Neural cell (in vitro differentiated cells): ENCODE data around the gene NSFL1C. TPM values are rescaled to one million over a fixed set of nuclear protein-coding genes. Genes with fewer than 3 reads are reported as not detected.

Experiments used
- H2AFZ ChIP-seq: fragments of 200-600, 300-800 bp; sonication (generic), shearing (Covaris generic); 2 replicates; pipeline ENCODE4 v1.6.0; 2014; ENCODE audit warnings: low read depth, mild to moderate bottlenecking, antibody characterized with exemption, low read length, moderate library complexity
- H3F3A ChIP-seq: fragments of 200-600 bp; shearing (Covaris generic); 2 replicates; pipeline ENCODE4 v1.6.1; 2016; ENCODE audit warnings: mild to moderate bottlenecking, moderate library complexity, mixed read lengths, antibody characterized with exemption, low read length; ENCODE audit not compliant: insufficient read depth, poor library complexity, severe bottlenecking
- H3K27ac ChIP-seq: fragments of 200-600, 300-800 bp; sonication (generic), shearing (Covaris generic); 2 replicates; pipeline ENCODE4 v1.5.1; 2014; ENCODE audit warnings: mild to moderate bottlenecking, low read length, moderate library complexity
- H3K27me3 ChIP-seq: fragments of 300-800, 200-600 bp; sonication (generic), shearing (Covaris generic); 2 replicates; pipeline ENCODE4 v1.6.0; 2014; ENCODE audit warnings: mild to moderate bottlenecking, low read depth, low read length, moderate library complexity; ENCODE audit not compliant: insufficient read depth
- H3K36me3 ChIP-seq: fragments of 300-800, 200-600 bp; sonication (generic), shearing (Covaris generic); 2 replicates; pipeline ENCODE4 v1.5.1; 2014; ENCODE audit warnings: mild to moderate bottlenecking, antibody characterized with exemption, low read length, moderate library complexity; ENCODE audit not compliant: insufficient read depth
- H3K4me2 ChIP-seq: fragments of 300-800, 200-600 bp; sonication (generic), shearing (Covaris generic); 2 replicates; pipeline ENCODE4 v1.6.0; 2014; ENCODE audit warnings: mild to moderate bottlenecking, low read length
- H3K4me3 ChIP-seq: fragments of 300-800, 200-600 bp; sonication (generic), shearing (Covaris generic); 2 replicates; pipeline ENCODE4 v1.5.1; 2014; ENCODE audit warnings: mild to moderate bottlenecking, low read length, moderate library complexity
- H3K79me2 ChIP-seq: fragments of 200-600 bp; shearing (Covaris generic); replicated peaks from 2 replicates; pipeline ENCODE4 v1.6.0; 2014; ENCODE audit warnings: mild to moderate bottlenecking, low read length, moderate library complexity; ENCODE audit not compliant: insufficient read depth
- H3K9ac ChIP-seq: fragments of 300-800, 200-600 bp; sonication (generic), shearing (Covaris generic); 2 replicates; pipeline ENCODE4 v1.6.1; 2016; ENCODE audit warnings: mild to moderate bottlenecking, low read length, mixed read lengths
- H3K9me2 ChIP-seq: fragments of 200-600 bp; shearing (Covaris generic); 2 replicates; pipeline ENCODE4 v1.6.1; 2016; ENCODE audit warnings: mild to moderate bottlenecking, low read length, mixed read lengths; ENCODE audit not compliant: insufficient read depth
- H3K9me3 ChIP-seq: fragments of 200-600, 300-800 bp; sonication (generic), shearing (Covaris generic); 2 replicates; pipeline ENCODE4 v1.6.1; 2016; ENCODE audit warnings: mild to moderate bottlenecking, mixed run types, low read length, moderate library complexity, mixed read lengths
- H4K20me1 ChIP-seq: fragments of 200-600 bp; shearing (Covaris generic); 2 replicates; pipeline ENCODE4 v1.6.1; 2016; ENCODE audit warnings: mild to moderate bottlenecking, mixed run types; ENCODE audit not compliant: insufficient read depth
- EP300 ChIP-seq: fragments of 450-650 bp; conservative IDR thresholded peaks from 2 replicates; pipeline ENCODE4 v1.6.1; 2014; ENCODE audit warnings: antibody characterized with exemption, mild to moderate bottlenecking, moderate library complexity; ENCODE audit not compliant: poor library complexity, severe bottlenecking
- EZH2 ChIP-seq: fragments of 200-600, 300-800 bp; shearing (Covaris generic), sonication (generic); IDR thresholded peaks from 2 replicates; pipeline ENCODE4 v1.6.1; 2014; ENCODE audit warnings: antibody characterized with exemption, low read length, borderline replicate concordance, mild to moderate bottlenecking; ENCODE audit not compliant: insufficient read depth, poor library complexity, severe bottlenecking
- MXI1 ChIP-seq: fragments of 450-650 bp; conservative IDR thresholded peaks from 2 replicates; pipeline ENCODE4 v1.6.1; 2014; ENCODE audit warnings: antibody characterized with exemption, mild to moderate bottlenecking; ENCODE audit not compliant: poor library complexity, severe bottlenecking
- POLR2AphosphoS5 ChIP-seq: IDR thresholded peaks from 2 replicates; pipeline ENCODE4 v1.6.1; 2012
- RAD21 ChIP-seq: fragments of 450-650 bp; conservative IDR thresholded peaks from 2 replicates; pipeline ENCODE4 v1.6.1; 2014; ENCODE audit warnings: antibody characterized with exemption, mild to moderate bottlenecking, moderate library complexity
- SMC3 ChIP-seq: fragments of 450-650 bp; conservative IDR thresholded peaks from 2 replicates; pipeline ENCODE4 v1.6.1; 2014; ENCODE audit warnings: antibody characterized with exemption, mild to moderate bottlenecking, moderate library complexity; ENCODE audit not compliant: poor library complexity
- TAF1 ChIP-seq: IDR thresholded peaks from 2 replicates; pipeline ENCODE4 v1.6.1; 2012; ENCODE audit warnings: low read depth
- polyA plus RNA-seq: library from polyadenylated mRNA; depleted of rRNA; stranded (reverse); fragments of >200 nt; gene quantifications from 2 replicates; pipeline ENCODE4 v1.2.3, GENCODE V29; 2014
- TF ChIP-seq, protein P1 (sequence below): fragments of 450-650 bp; IDR thresholded peaks from 2 replicates; pipeline ENCODE4 v1.5.1; 2014; ENCODE audit warnings: antibody characterized with exemption, mild to moderate bottlenecking, moderate library complexity; ENCODE audit not compliant: poor library complexity, severe bottlenecking
- TF ChIP-seq, protein P2 (sequence below): IDR thresholded peaks from 2 replicates; pipeline ENCODE4 v1.6.1; 2012; ENCODE audit warnings: borderline replicate concordance

NSFL1C gene
- polyA plus RNA-seq, 1 donor from 2014 or later, result 48.7 TPM

DNA sequence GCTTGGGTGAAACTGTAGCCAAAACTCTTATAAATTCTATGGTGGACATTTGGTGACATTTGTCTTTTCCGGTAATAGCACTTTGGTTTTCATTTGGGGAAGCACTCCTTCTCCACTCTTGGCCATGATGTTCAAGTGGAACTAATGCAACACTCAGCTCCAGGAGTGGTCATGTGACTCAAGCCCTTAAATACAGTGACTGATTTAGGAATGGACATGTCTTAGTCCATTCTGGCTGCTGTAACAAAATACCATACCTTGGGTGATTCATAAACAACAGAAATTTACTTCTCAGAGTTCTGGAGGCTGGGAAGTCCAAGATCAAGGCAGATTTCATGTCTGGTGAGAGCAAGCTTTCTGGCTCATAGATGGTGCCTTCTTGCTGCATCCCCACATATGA, 63.0 kb downstream of the NSFL1C start:
- no peak overlapping the region for H3K4me3 ChIP-seq

DNA sequence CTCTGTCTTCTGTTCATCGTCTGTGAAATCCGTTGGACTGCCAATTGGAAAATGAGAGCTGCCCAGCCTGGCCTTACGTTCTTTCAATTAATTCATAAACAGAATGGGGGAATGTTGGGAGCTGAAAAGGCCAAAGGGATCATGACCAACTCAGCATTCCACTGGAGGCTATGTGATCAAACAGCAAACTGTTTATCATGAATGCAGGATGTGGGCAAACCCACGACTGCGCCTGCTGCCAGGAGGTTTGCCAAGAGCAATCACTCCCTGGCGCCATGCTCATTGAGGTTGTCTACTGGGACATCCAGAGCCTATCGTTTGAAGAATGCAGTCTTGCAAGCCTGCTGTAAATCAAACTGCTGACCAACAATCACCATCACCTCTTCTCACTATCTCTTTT, 64.5 kb downstream of the NSFL1C start:
- Histone ChIP-seq H2AFZ (no peak overlapping the region), H3K9ac (no peak overlapping the region), H3K9me2 (no peaks in the 10 kb centered on the region), H3K36me3 (no peaks in the 10 kb centered on the region), H3K27ac (no peak overlapping the region), H3K4me2 (no peak overlapping the region), H3F3A (no peaks in the 10 kb centered on the region), H3K27me3 (no peaks in the 10 kb centered on the region), H3K4me3 (no peak overlapping the region), H4K20me1 (no peaks in the 10 kb centered on the region), H3K79me2 (no peaks in the 10 kb centered on the region), H3K9me3 (no peaks in the 10 kb centered on the region)
- no peak for TF ChIP-seq RAD21
- no peak for TF ChIP-seq SMC3
- TF ChIP-seq EZH2, result no peak
- TF ChIP-seq, protein P1, sequence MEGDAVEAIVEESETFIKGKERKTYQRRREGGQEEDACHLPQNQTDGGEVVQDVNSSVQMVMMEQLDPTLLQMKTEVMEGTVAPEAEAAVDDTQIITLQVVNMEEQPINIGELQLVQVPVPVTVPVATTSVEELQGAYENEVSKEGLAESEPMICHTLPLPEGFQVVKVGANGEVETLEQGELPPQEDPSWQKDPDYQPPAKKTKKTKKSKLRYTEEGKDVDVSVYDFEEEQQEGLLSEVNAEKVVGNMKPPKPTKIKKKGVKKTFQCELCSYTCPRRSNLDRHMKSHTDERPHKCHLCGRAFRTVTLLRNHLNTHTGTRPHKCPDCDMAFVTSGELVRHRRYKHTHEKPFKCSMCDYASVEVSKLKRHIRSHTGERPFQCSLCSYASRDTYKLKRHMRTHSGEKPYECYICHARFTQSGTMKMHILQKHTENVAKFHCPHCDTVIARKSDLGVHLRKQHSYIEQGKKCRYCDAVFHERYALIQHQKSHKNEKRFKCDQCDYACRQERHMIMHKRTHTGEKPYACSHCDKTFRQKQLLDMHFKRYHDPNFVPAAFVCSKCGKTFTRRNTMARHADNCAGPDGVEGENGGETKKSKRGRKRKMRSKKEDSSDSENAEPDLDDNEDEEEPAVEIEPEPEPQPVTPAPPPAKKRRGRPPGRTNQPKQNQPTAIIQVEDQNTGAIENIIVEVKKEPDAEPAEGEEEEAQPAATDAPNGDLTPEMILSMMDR, result no peak
- no peak for TF ChIP-seq EP300
- TF ChIP-seq, protein P2, sequence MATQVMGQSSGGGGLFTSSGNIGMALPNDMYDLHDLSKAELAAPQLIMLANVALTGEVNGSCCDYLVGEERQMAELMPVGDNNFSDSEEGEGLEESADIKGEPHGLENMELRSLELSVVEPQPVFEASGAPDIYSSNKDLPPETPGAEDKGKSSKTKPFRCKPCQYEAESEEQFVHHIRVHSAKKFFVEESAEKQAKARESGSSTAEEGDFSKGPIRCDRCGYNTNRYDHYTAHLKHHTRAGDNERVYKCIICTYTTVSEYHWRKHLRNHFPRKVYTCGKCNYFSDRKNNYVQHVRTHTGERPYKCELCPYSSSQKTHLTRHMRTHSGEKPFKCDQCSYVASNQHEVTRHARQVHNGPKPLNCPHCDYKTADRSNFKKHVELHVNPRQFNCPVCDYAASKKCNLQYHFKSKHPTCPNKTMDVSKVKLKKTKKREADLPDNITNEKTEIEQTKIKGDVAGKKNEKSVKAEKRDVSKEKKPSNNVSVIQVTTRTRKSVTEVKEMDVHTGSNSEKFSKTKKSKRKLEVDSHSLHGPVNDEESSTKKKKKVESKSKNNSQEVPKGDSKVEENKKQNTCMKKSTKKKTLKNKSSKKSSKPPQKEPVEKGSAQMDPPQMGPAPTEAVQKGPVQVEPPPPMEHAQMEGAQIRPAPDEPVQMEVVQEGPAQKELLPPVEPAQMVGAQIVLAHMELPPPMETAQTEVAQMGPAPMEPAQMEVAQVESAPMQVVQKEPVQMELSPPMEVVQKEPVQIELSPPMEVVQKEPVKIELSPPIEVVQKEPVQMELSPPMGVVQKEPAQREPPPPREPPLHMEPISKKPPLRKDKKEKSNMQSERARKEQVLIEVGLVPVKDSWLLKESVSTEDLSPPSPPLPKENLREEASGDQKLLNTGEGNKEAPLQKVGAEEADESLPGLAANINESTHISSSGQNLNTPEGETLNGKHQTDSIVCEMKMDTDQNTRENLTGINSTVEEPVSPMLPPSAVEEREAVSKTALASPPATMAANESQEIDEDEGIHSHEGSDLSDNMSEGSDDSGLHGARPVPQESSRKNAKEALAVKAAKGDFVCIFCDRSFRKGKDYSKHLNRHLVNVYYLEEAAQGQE, result no peak
- TF ChIP-seq POLR2AphosphoS5, result no peak
- no peak for TF ChIP-seq TAF1
- TF ChIP-seq MXI1, result no peak

More for the DNA sequence above, 63.0 kb downstream of the NSFL1C start:
- Histone ChIP-seq H3K27me3 (no peaks in the 10 kb centered on the region), H3K9ac (no peak overlapping the region), H3F3A (no peaks in the 10 kb centered on the region), H3K9me3 (no peaks in the 10 kb centered on the region), H3K27ac (no peak overlapping the region), H4K20me1 (no peaks in the 10 kb centered on the region), H3K36me3 (no peaks in the 10 kb centered on the region), H3K4me2 (no peak overlapping the region), H2AFZ (no peak overlapping the region), H3K79me2 (no peaks in the 10 kb centered on the region), H3K9me2 (no peaks in the 10 kb centered on the region)
- no peak for TF ChIP-seq RAD21
- no peak for TF ChIP-seq TAF1
- TF ChIP-seq, protein P2, result no peak
- no peak for TF ChIP-seq MXI1
- TF ChIP-seq EZH2, result no peak
- TF ChIP-seq, protein P1, result no peak
- no peak for TF ChIP-seq POLR2AphosphoS5
- no peak for TF ChIP-seq EP300
- TF ChIP-seq SMC3, result no peak
